ENCODE results near the gene ANAPC5. TPM values are rescaled to one million over a fixed set of nuclear protein-coding genes. Genes with fewer than 3 reads are reported as not detected.

ANAPC5 gene
- polyA plus RNA-seq, 1 experiment = 194 TPM

- DNase-seq (ENCODE audit: low read depth) = no peak
- Histone ChIP-seq H3K4me3 (ENCODE audit: low read depth, low read length) (no peak overlapping the region), H3K27me3 (ENCODE audit: control insufficient read depth, insufficient read depth, low read length) (no peaks in the 10 kb centered on the region), H3K36me3 (ENCODE audit: control insufficient read depth, insufficient read depth, low read length) (peaks cover 15% of the 10 kb centered on the region)
- CTCF ChIA-PET = interaction anchor here (1.0 kb wide), 1 partner anchor 10 kb away, joined by 3 read pairs; no protein-coding TSS in a partner anchor
- no peak for TF ChIP-seq CTCF (IDR thresholded peaks at IDR 0.05; ENCODE audit: insufficient read depth, low read depth, low read length)
- POLR2A ChIA-PET = no interaction called here
These were observed 84.4 kb downstream of the ANAPC5 start for GRCh38 chr12:121267822-121268221.

GRCh38 chr12:121264951-121265515, 87.2 kb downstream of the ANAPC5 start:
- Histone ChIP-seq H3K4me3 (ENCODE audit: low read depth, low read length) (no peak overlapping the region), H3K27me3 (ENCODE audit: control insufficient read depth, insufficient read depth, low read length) (no peaks in the 10 kb centered on the region), H3K36me3 (ENCODE audit: control insufficient read depth, insufficient read depth, low read length) (peaks cover 25% of the 10 kb centered on the region)
- TF ChIP-seq CTCF (IDR thresholded peaks at IDR 0.05; ENCODE audit: insufficient read depth, low read depth, low read length) = no peak
- no peak for DNase-seq (ENCODE audit: low read depth)
- POLR2A ChIA-PET = no interaction called here
- CTCF ChIA-PET = no interaction called here

GRCh38 chr12:121264135-121264534, 88.1 kb downstream of the ANAPC5 start:
- POLR2A ChIA-PET = no interaction called here
- no peak for TF ChIP-seq CTCF (IDR thresholded peaks at IDR 0.05; ENCODE audit: insufficient read depth, low read depth, low read length)
- CTCF ChIA-PET = no interaction called here
- Histone ChIP-seq H3K4me3 (ENCODE audit: low read depth, low read length) (no peak overlapping the region), H3K36me3 (ENCODE audit: control insufficient read depth, insufficient read depth, low read length) (peaks cover 26% of the 10 kb centered on the region), H3K27me3 (ENCODE audit: control insufficient read depth, insufficient read depth, low read length) (no peaks in the 10 kb centered on the region)
- no peak for DNase-seq (ENCODE audit: low read depth)

GRCh38 chr12:121263206-121263935, 88.8 kb downstream of the ANAPC5 start:
- H3K27me3 ChIP-seq (ENCODE audit: control insufficient read depth, insufficient read depth, low read length) = no peaks in the 10 kb centered on the region
- CTCF ChIA-PET = no interaction called here
- TF ChIP-seq CTCF (IDR thresholded peaks at IDR 0.05; ENCODE audit: insufficient read depth, low read depth, low read length) = no peak
- POLR2A ChIA-PET = no interaction called here
- no peak overlapping the region for H3K4me3 ChIP-seq (ENCODE audit: low read depth, low read length)
- no peak for DNase-seq (ENCODE audit: low read depth)
- peaks cover 26% of the 10 kb centered on the region for H3K36me3 ChIP-seq (ENCODE audit: control insufficient read depth, insufficient read depth, low read length)

GRCh38 chr12:121261398-121261797, 90.8 kb downstream of the ANAPC5 start:
- no peak for TF ChIP-seq CTCF (IDR thresholded peaks at IDR 0.05; ENCODE audit: insufficient read depth, low read depth, low read length)
- Histone ChIP-seq H3K36me3 (ENCODE audit: control insufficient read depth, insufficient read depth, low read length) (peaks cover 25% of the 10 kb centered on the region), H3K4me3 (ENCODE audit: low read depth, low read length) (no peak overlapping the region), H3K27me3 (ENCODE audit: control insufficient read depth, insufficient read depth, low read length) (no peaks in the 10 kb centered on the region)
- POLR2A ChIA-PET = no interaction called here
- CTCF ChIA-PET = no interaction called here
- no peak for DNase-seq (ENCODE audit: low read depth)

Measured in BJ (cell line).